Fibroblast of lung (primary cell): ENCODE results near the gene KLHL41. TPM values are rescaled to one million over a fixed set of nuclear protein-coding genes. Genes with fewer than 3 reads are reported as not detected.

ENCODE experiments used
- DNase-seq, 2 donors: peaks; one replicate each; pipeline versions ENCODE4 v3.0.0 to v3.0.0-alpha.2; 2010; ENCODE audit warnings: low read depth in 2 of 2
- H2AFZ ChIP-seq: 2 replicates; pipeline ENCODE4 v1.5.1; 2012; ENCODE audit warnings: low read length, control low read depth, inconsistent platforms
- H3K27ac ChIP-seq: 2 replicates; pipeline ENCODE4 v1.5.1; 2011; ENCODE audit warnings: low read length, control low read depth; ENCODE audit not compliant: insufficient read depth
- H3K27me3 ChIP-seq: 2 replicates; pipeline ENCODE4 v1.5.1; 2011; ENCODE audit warnings: mild to moderate bottlenecking, low read length; ENCODE audit not compliant: control insufficient read depth, insufficient read depth
- H3K36me3 ChIP-seq: 2 replicates; pipeline ENCODE4 v1.5.1; 2011; ENCODE audit warnings: low read length; ENCODE audit not compliant: control insufficient read depth, insufficient read depth
- H3K4me1 ChIP-seq: 2 replicates; pipeline ENCODE4 v1.5.1; 2011; ENCODE audit warnings: low read length; ENCODE audit not compliant: control insufficient read depth, insufficient read depth; ENCODE audit errors: extremely low read depth
- H3K4me2 ChIP-seq: 2 replicates; pipeline ENCODE4 v1.5.1; 2011; ENCODE audit warnings: low read length, control low read depth; ENCODE audit not compliant: insufficient read depth; ENCODE audit errors: extremely low read depth
- H3K4me3 ChIP-seq, 4 experiments: fragments of 200-600 bp in 1 of 4; sonication (generic) in 1 of 4; replicated peaks in 1 of 4; 2 replicates each; pipeline ENCODE4 v1.5.1; 2011 to 2016; ENCODE audit warnings: low read length in 4 of 4, low read depth in 3 of 4, mild to moderate bottlenecking in 3 of 4, control low read depth in 2 of 4, inconsistent platforms in 1 of 4, mixed read lengths in 1 of 4; ENCODE audit not compliant: insufficient read depth in 1 of 4; ENCODE audit errors: control extremely low read depth in 1 of 4
- H3K79me2 ChIP-seq: 2 replicates; pipeline ENCODE4 v1.5.1; 2012; ENCODE audit warnings: mild to moderate bottlenecking, low read length, inconsistent platforms; ENCODE audit not compliant: control insufficient read depth, insufficient read depth
- H3K9ac ChIP-seq: 2 replicates; pipeline ENCODE4 v1.5.1; 2011; ENCODE audit warnings: mild to moderate bottlenecking, low read length, control low read depth; ENCODE audit not compliant: insufficient read depth
- H3K9me3 ChIP-seq: 2 replicates; pipeline ENCODE4 v1.5.1; 2012; ENCODE audit warnings: low read depth, low read length; ENCODE audit not compliant: control insufficient read depth, insufficient read depth
- H4K20me1 ChIP-seq: 2 replicates; pipeline ENCODE4 v1.5.1; 2011; ENCODE audit warnings: low read length; ENCODE audit not compliant: control insufficient read depth, insufficient read depth; ENCODE audit errors: extremely low read depth
- CTCF ChIP-seq, 2 donors: IDR thresholded peaks in 1 of 2; conservative IDR thresholded peaks in 1 of 2; 1 replicate in 1 of 2; 2 replicates in 1 of 2; pipeline ENCODE4 v1.5.1; 2011 to 2012; ENCODE audit warnings: low read length in 2 of 2, control low read depth in 1 of 2, inconsistent platforms in 1 of 2, low read depth in 1 of 2, mild to moderate bottlenecking in 1 of 2
- EZH2 ChIP-seq: IDR thresholded peaks from 2 replicates; pipeline ENCODE4 v1.5.1; 2012; ENCODE audit warnings: low read length, control low read depth, mild to moderate bottlenecking; ENCODE audit errors: missing control alignments
- polyA plus RNA-seq, 2 donors: library from polyadenylated mRNA; depleted of rRNA in 1 of 2; stranded (reverse) in 1 of 2; unstranded in 1 of 2; fragments of >200 nt; gene quantifications; 2 replicates each; pipeline ENCODE4 v1.2.1, GENCODE V29; 2011 to 2012; ENCODE audit warnings: missing spikeins in 1 of 2
- total RNA-seq: library from RNA; depleted of rRNA; stranded (reverse); fragments of >200 nt; gene quantifications from 2 replicates; pipeline ENCODE4 v1.2.1, GENCODE V29; 2014

Gene KLHL41
- total and polyA plus RNA-seq, 2 donors (not counting 1 experiment from before 2014, with no cell fraction given) = 1.2 to 3.8 TPM

GRCh38 chr2:169490834-169491233 is 18.7 kb upstream of the KLHL41 start:
- no peaks in the 10 kb centered on the region for H3K27me3 ChIP-seq
- no peaks in the 10 kb centered on the region for H4K20me1 ChIP-seq
- H3K79me2 ChIP-seq = no peaks in the 10 kb centered on the region
- no peak for DNase-seq
- H3K4me1 ChIP-seq = no peaks in the 10 kb centered on the region
- TF ChIP-seq EZH2 (no peak), CTCF (conservative IDR thresholded peaks at IDR 0.05 in 1 of 2, IDR thresholded peaks at IDR 0.05 in 1 of 2; ENCODE audit: low read depth in 1 of 2, low read length in 2 of 2) (no peak)
- no peak overlapping the region for H2AFZ ChIP-seq
- no peak overlapping the region for H3K4me3 ChIP-seq
- no peaks in the 10 kb centered on the region for H3K9me3 ChIP-seq
- no peak overlapping the region for H3K9ac ChIP-seq
- H3K4me2 ChIP-seq = no peak overlapping the region
- H3K27ac ChIP-seq = no peak overlapping the region
- no peaks in the 10 kb centered on the region for H3K36me3 ChIP-seq

GRCh38 chr2:169491378-169491777 is 18.1 kb upstream of the KLHL41 start:
- Histone ChIP-seq H3K36me3 (no peaks in the 10 kb centered on the region), H3K9me3 (no peaks in the 10 kb centered on the region), H4K20me1 (no peaks in the 10 kb centered on the region), H3K4me3 (no peak overlapping the region), H3K9ac (no peak overlapping the region), H3K27me3 (no peaks in the 10 kb centered on the region), H3K79me2 (no peaks in the 10 kb centered on the region), H3K27ac (no peak overlapping the region), H2AFZ (no peak overlapping the region), H3K4me2 (no peak overlapping the region), H3K4me1 (no peaks in the 10 kb centered on the region)
- no peak for DNase-seq
- TF ChIP-seq EZH2 = no peak
- TF ChIP-seq CTCF (conservative IDR thresholded peaks at IDR 0.05 in 1 of 2, IDR thresholded peaks at IDR 0.05 in 1 of 2; ENCODE audit: low read depth in 1 of 2, low read length in 2 of 2) = no peak

- H4K20me1 ChIP-seq = no peaks in the 10 kb centered on the region
- no peak overlapping the region for H3K4me2 ChIP-seq
- no peak overlapping the region for H3K9ac ChIP-seq
- no peaks in the 10 kb centered on the region for H3K4me1 ChIP-seq
- no peaks in the 10 kb centered on the region for H3K79me2 ChIP-seq
- no peaks in the 10 kb centered on the region for H3K9me3 ChIP-seq
- DNase-seq = no peak
- H2AFZ ChIP-seq = no peak overlapping the region
- no peaks in the 10 kb centered on the region for H3K36me3 ChIP-seq
- no peaks in the 10 kb centered on the region for H3K27me3 ChIP-seq
- H3K27ac ChIP-seq = no peak overlapping the region
- H3K4me3 ChIP-seq = no peak overlapping the region
- TF ChIP-seq EZH2 (no peak), CTCF (conservative IDR thresholded peaks at IDR 0.05 in 1 of 2, IDR thresholded peaks at IDR 0.05 in 1 of 2; ENCODE audit: low read depth in 1 of 2, low read length in 2 of 2) (no peak)
Measured at GRCh38 chr2:169493360-169493759, 16.1 kb upstream of the KLHL41 start.
